ENCODE measurements around the gene CALHM5.

The CALHM5 gene

DNA sequence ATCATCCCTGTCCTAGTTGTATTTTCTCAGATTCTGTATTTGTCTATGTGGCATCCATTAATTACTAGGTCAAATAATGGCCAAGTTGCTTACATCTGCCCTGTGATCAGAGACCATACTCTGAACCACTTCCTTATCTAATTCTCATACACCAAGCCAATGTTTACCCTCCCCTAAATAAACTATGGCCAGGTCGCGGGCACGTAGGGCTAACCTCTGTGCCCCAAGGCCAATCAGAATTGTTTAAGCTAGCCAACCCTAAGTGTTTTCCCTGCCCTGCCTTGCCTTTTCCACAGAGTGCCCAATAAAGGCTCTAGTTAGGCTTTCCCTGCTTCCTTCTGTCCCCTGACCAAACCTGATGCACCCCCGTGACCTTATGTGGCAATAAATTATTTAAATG lies 39.4 kb downstream of the CALHM5 start:
- DNase-seq (ENCODE audit: low spot score): no peak

GRCh38 chr6:116553451-116553850 lies 42.0 kb downstream of the CALHM5 start, which contains the start of gene CALHM4:
CALHM4 (plus strand) TSS chr6:116553751; CDS start chr6:116553794, 43 bp downstream.
- no peak for DNase-seq (ENCODE audit: low spot score)

DNA sequence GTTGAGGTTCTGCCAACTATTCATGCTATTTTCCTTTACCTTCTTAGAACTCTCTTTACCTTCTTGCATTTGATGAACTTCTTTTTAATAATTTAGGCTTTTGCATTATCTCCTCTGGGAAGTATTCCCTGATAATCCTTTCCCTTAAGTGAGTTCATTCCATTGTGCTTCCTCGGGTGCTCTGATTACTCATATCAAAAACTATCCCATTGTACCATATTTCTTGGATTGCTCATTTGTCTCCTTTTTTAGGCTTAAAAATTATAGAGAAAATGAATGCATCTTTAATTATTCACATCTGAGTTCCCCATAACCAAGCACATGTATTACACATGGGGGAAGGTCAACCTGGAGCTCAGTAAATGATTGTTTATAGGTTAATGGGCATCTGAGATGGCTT lies 44.6 kb downstream of the CALHM5 start:
- peak; percentile 40 for DNase-seq (ENCODE audit: low spot score)

DNA sequence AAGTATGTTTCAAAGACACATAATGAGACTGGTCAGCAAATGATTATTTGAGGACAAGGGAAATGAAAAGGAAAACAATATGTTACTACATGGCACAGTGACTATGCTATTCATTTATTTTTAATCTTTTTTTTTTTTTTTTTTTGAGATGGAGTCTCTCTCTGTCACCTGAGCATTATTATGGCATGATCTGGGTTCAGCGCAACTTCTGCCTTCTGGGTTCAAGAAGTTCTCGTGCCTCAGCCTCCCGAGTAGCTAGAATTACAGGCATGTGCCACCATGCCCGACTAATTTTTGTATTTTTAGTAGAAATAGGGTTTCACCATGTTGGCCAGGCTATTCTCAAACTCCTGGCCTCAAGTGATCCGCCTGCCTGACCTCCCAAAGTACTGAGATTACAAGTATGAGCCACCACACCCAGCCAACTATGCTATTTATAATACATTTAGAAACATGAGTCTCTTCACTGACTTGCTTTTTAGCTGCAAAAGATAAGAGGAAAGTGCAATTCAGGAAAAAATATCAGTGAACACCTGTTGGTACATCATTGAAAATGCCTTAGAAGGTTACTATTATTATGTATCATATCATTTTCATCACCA lies 45.5 kb downstream of the CALHM5 start:
- no peak for DNase-seq (ENCODE audit: low spot score)

DNA sequence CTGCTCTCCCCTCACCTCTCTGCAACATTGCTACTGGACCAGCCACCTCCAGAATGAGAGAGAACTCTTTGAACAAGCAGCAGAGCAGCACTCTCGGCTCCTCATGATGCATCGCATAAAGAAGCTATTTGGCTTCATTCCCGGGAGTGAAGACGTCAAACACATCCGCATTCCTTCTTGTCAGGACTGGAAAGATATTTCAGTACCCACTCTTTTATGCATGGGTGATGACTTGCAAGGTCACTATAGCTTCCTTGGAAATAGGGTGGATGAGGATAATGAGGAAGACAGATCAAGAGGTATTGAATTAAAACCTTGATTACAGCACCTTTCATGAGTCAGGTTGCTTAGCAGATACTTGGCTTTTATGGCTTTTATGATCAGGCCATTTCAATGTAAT lies 46.5 kb downstream of the CALHM5 start:
- DNase-seq (ENCODE audit: low spot score): peak; percentile 61

DNA sequence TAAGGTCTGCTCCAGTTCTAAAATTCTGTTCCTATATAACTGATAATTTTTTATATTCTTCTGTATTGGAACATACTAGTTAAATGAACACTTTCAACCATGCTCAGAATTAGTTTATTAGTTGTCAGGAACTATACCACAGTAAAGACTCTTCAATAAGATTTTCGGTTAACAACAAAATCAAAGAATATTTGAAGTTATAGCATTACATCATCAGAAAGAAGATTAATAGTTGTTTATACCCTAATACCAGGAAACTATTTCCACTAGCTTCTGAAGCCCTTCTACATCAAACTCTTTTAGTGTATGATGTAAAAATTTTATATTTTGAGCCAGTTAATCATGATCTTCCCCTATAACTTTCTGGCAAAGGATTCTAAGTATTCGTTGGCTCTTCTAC lies 48.7 kb downstream of the CALHM5 start:
- no peak for DNase-seq (ENCODE audit: low spot score)

DNA sequence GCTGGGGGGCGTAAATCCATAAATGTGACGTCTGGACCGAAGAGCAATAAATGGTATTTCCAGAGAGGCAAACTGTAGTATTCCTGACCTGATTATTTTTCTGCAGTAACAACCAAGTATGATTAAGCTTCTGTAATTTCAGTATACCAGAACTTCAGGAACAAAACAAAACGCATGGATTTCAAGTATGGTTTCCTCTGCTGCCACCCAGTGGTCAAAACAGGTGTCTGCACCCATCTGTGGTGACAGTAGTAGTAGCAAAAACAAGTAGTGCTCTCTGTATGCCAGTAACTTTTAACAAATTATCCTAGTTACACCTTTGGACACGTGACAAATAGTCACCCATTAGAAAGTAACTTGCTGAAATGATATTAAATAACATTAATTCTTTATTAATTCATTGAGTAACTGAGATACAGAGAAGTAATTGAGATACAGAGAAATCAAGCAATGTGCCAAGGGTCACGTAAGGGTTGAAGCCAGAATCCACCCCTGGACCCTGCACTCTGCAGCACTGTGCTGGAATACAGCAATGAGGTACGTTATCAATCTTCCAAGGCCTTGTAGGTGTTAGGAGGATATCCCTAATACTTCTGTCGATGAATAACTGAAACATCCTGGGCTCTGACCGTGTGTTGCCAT lies 50.1 kb downstream of the CALHM5 start:
- peak; percentile 29 for DNase-seq (ENCODE audit: low spot score)

DNA sequence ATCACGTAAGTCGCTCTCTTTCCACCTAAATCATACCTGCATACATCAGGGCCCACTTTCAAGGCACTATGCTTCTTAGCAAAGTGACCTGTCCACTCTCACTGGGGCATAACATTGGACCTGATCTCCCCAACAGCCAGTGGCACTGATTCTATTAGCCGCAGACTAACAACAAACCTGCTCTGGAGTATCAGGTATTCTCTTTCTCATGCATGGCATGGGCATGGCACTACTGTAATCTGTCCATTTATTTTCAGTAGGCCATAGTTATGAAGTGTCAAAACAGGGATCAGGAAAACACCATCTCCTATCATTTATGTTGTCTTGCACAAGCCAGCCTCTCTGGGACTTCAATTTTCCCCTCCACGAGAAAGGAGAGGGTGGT lies 50.6 kb downstream of the CALHM5 start:
- no peak for DNase-seq (ENCODE audit: low spot score)

DNA sequence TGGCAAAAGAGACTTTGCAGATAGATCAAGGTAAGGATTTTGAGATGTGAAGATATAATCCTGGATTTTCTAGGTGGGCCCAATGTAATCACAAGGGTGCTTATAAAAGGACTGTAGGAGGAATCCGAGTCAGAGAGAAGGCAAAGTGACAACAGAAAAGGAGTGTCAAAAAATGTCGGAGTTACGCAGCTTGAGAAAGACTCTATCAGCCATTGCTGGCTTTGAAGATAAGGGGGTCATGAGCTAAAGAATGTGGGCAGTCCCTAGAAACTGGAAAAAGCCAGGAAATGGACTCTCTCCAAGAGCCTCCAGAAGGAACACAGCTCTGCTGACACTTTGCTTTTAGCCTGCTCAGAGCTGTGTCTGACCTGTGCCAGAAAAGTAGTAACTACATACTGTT lies 51.2 kb downstream of the CALHM5 start:
- DNase-seq (ENCODE audit: low spot score): no peak

DNA sequence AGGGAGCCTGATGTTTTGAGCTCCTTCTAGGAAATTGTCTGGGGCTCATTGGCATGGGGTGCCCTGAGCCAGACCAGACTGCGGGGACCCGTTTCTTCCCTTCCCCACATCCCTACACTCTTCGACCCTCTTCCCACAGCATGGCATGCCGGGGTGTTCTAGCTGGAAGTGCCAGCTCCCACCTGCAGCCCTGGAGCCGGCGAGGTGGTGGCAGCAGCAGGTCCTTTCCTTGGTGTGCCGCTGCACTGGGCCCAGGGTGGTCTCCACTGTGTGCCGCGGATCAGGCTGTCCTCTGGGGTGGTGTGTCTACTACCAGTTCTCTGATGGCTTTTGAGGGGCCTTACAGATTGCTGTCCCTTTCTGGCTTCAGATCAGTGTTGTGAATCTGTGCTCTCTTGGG lies 52.4 kb downstream of the CALHM5 start:
- DNase-seq (ENCODE audit: low spot score): no peak

DNA sequence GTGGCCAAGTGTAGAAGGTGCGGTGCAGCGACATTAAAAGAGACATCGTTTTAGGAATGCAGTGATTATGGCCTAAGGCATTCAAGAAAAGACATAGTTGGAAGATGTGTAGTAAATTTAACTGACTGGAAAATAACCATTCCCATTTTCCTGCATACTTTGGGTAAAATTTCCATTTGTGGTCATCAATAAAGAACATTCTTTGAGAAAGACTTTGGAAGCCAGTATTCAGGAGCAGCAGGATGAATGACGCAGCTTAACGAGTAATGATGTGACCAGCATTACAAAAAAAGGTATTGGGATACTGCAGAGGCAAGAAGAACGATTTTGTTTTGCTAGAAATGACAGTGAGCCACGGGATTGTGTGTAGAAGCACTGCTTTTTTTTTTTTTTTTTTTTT lies 52.9 kb downstream of the CALHM5 start:
- peak; percentile 31 for DNase-seq (ENCODE audit: low spot score)

- peak; percentile 36 for DNase-seq (ENCODE audit: low spot score)
Measured at GRCh38 chr6:116564921-116565872, 53.8 kb downstream of the CALHM5 start.

- DNase-seq (ENCODE audit: low spot score): no peak
Measured at GRCh38 chr6:116568111-116568510, 56.7 kb downstream of the CALHM5 start.

DNA sequence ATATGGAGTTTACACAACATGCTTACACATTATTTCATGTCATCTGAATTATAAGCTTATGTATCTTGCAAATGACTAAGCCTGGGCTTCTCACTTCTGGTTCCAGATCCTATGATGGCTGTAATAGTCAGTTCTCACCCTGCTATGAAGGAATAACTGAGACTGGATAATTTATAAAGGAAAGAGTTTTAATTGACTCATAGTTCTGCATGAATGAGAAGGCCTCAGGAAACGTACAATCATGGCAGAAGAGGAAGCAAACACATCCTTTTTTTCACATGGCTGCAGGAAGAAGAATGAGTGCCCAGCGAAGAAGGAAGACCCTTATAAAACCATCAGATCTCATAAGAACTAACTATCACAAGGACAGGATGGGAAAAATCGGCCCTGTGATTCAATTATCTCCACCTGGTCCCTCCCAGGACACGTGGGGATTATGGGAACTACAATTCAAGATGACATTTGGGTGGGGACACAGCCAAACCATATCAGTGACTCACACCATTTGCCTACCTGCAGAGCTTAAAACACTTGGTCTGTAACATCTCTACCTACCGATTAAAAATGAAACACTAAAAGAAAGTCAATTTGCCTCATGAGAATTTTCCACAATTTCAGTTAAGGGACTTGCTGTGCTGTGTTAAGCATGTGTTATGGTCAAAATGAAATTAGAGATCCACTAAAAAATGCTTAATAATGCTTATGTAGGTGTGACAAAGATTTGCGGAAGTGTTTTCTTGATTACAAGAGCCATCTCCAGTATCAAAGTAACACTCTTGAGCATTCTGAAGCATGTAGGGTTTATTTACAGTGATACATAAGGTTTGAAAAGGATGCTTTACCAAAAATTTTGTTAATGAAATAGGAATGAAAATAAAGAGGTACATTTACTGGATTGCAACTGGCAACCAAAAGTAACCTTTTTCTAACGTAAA lies 57.6 kb downstream of the CALHM5 start:
- no peak for DNase-seq (ENCODE audit: low spot score)

DNA sequence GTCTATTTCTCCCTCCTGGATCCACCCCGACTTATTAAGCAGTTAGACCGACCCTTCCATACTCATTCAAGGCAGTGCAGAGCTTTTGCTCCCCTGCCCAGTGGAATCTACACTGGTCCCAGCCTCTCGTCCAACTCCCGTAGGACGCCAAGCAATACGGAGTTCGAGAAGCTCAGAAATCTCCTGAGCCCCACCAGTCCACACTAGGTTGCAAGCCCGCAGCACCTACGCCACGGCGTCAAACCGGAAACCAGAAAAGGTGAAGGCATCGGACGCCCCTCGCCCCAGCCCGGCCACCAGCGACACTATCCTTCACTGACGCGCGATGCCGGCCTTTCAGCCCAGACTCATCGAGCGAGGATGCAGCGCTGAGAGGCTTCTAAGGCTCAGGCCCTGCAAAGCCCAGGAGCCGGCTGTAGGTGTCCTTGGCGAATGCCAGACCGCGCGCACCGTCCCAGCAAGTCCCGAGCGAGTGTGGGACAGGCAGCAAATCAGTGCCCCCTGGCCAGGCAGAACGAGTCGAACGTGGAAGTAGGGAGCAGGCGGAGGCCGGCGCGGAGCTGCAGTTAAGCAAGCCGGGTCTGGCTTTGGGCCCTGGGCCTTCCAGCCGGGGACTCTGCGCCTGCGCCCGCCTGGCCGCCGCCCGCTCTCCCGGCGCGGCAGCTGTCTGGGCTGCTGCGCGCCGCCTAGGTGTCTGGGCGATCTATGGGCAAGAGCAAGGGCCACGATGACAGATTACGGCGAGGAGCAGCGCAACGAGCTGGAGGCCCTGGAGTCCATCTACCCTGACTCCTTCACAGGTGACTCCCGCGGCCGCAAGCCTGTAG lies 59.6 kb downstream of the CALHM5 start, which contains the start of gene RWDD1:
RWDD1 (plus strand) TSS at position 649 of the 827 bp plus-strand sequence; CDS start at position 728, 79 bp downstream.
- DNase-seq (ENCODE audit: low spot score): peak; percentile 95

GRCh38 chr6:116571683-116572000 lies 60.2 kb downstream of the CALHM5 start:
- no peak for DNase-seq (ENCODE audit: low spot score)

DNA sequence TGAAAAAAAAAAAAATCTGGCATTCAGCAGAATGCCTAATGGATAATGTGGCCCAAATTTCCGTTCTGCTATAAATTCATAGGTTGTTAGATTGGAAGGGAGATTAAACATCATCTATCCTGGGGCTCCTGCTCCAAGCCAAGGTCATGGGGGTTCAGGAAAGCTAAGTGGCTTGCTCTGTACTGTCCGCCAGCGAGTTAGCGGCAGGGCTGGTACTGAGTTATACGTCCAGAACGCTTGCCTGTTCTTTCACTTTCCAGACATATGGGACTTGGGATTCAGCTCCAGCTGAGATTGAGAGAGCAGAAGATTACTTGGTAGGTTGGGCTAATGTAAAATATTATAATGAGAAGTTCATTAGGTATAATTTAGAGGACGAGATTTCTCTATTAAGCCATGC lies 60.7 kb downstream of the CALHM5 start:
- DNase-seq (ENCODE audit: low spot score): peak; percentile 47
